HG03460 (cell line): Measurements from ENCODE around the gene EDEM3.
"Not testable (repeated sequence)": the region's sequence is repeated elsewhere in the genome, so short reads cannot be mapped to it uniquely, and the experiment has no call there.

Source experiments
- ATAC-seq: cut with Tn5 transposase; IDR thresholded peaks from one replicate; pipeline ENCODE4 v1.9.1; 2021; ENCODE audit not compliant: unreplicated experiment

EDEM3 gene

DNA sequence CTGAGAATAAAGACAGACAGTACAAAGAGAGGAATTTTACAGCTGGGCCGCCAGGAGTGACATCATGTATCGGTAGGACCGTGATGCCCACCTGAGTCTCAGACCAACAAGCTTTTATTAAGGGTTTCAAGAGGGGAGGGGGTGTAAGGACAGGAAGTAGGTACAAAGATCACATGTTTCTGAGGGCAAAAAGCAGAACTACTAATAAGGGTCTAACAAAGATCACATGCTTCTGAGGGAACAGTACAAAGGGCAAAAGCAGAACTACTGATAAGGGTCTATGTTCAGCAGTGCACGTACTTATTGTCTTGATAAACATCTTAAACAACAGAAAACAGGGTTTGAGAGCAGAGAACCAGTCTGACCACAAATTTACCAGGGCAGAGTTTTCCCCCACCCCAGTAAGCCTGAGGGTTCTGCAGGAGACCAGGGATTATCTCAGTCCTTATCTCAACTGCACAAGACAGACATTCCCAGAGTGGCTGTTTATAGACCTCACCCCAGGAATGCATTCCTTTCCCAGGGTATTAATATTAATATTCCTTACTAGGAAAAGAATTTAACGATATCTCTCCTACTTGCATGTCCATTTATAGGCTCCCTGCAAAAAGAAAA lies 73.9 kb downstream of the EDEM3 start:
- ATAC-seq, result not testable (repeated sequence)

DNA sequence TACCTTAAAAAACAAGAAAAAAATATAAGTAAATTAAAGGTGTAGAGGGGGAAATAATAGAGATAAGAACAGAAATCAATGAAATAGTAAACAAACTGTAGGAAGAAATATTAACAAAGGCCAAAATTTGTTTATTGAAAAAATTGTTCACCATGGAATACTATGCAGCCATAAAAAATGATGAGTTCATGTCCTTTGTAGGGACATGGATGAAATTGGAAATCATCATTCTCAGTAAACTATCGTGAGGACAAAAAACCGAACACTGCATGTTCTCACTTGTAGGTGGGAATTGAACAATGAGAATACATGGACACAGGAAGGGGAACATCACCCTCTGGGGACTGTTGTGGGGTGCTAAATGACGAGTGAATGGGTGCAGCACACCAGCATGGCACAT lies 75.2 kb downstream of the EDEM3 start:
- not testable (repeated sequence) for ATAC-seq

DNA sequence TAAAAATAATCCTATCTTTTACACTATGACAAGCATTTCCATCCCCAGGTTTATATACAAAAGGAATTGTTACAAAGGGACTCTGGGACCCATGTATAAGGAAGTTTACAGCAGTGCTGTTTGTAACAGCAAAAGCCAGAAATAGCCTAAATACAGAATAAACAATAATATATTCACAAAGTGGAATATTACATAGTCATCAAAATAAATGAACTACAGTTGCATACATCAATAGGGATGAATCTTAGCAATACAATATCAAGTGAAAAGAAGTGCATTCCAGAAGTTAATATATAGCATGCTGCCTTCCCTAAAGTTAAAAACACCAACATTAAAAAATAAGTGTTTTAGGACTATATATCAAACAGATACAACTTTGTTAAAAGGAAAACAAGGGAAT lies 77.3 kb downstream of the EDEM3 start:
- no peak for ATAC-seq

DNA sequence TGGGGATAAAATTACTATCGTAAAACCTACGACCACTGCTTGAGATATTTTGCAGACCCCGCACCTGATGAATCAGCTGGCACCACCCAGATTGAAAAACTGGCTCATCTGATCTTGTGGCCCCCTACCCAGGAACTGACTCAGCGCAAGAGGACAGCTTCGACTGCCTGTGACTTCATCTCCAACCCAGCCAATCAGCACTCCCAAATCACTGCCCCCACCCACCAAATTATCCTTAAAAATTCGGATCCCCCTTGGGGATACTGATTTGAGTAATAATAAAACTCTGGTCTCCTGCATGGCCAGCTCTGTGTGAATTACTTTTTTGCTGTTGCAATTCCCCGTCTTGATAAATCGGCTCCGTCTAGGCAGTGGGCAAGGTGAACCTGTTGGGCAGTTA lies 81.4 kb downstream of the EDEM3 start:
- no peak for ATAC-seq

- ATAC-seq, result no peak
Observed at GRCh38 chr1:184672013-184672726, 82.5 kb downstream of the EDEM3 start.

- no peak for ATAC-seq
Observed at GRCh38 chr1:184669391-184669790, 85.3 kb downstream of the EDEM3 start.

- no peak for ATAC-seq
Observed at GRCh38 chr1:184665360-184665759, 89.3 kb downstream of the EDEM3 start.

DNA sequence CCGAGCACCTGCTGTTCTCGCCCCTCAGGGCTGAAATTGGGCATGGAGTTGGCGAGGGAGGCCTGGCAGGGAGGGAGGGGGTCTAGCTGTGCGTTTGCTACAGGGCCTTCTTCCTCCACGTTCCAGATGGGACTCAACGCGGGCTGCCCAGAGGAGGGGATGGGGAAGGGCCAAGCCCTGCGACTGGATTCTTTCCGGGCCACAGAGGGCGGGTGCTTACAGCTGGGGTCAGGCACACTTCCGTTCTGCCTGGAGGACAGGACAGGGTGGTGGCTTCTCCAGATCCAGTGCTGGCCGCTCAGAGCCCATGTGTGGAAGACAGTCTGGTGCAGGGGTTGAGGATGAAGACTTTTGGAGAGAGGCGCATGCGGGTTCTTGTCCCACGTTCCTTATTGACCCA lies 90.0 kb downstream of the EDEM3 start:
- ATAC-seq, result no peak

DNA sequence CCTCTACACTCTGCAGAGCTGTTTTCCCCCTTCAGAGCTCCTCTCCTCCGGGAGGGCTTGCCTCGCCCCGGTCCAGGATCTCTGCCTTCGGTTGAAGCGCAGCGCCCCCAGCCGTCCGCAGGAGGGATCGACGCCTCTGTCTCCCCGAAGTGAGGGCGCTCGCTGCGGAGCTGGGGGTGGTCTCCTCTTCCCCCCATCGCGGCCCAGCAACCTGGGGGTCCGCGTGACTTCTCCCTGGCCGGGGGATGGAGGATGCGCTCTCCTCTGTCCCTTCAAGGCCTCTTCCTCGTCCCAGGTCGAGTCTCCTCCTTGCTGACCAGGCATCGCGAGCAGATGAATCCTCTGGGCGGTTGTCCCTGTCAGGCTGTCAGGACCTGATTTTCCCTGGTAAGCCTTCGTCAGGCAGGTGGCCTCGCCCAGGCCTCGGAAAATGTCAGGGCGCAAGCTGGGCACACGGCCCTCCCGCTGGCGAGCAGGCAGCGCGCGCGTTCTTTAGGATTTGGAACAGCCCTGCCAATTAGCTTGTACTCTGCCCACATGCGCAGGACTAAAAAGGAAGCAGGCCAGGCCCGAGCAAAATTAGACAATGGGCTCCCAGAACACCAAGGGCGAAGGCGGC lies 90.5 kb downstream of the EDEM3 start:
- ATAC-seq, result peak; percentile 60

GRCh38 chr1:184661801-184662200 lies 92.9 kb downstream of the EDEM3 start:
- ATAC-seq, result no peak

DNA sequence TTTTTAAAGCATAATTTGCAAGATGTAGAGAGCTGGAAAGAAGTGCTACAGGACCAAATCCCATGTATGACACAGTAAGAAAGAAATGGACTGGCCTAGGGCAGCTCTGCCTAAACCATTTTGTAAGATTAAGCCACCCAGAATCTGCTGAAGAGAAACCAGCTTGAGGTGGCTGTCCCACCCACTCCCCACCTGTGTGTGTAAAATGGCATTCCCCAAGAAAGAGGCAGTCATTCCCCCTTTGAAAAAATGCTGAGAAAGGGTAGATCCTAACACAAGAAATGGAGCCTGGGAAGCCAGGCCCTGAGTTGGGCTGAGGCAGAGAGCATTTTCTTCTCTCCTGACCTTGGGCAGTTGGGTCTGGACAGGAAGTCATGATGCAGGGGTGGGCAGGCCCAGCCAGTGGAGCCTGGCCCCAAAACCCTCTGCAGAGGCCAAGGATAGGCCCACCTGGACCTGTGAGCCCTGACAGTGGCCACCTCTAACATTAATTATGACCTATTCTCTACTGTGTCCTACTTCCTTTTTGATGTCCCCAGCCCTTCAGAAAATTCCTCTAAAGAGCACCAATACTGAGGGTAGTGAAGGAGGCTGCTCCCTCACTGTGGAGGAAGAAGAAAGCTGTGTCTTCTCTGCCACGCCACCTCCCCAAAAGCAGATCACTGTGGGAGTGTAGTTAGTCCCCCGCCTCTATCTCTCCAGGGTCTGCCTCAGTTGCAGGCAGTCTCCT lies 94.0 kb downstream of the EDEM3 start:
- ATAC-seq, result no peak

DNA sequence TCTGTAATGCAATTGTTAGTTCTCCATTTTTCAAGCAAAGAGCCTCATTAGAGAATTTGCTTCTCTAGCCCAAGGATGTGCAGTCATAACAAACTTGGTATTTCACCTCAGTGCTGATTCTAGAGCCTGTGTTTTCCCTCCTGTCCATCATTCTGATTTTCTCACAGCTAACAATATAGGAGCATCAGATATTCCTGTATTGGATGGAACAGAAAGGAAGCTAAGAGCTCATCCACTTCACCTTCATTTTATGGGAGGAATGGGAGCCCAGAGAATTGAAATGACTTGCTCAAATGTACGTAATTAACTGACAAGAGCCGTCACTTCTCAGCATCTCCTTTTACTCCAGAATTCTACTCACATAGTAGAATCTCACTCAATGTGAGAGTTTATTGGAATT lies 96.6 kb downstream of the EDEM3 start:
- ATAC-seq, result no peak

GRCh38 chr1:184656221-184656620 lies 98.4 kb downstream of the EDEM3 start:
- ATAC-seq, result no peak

DNA sequence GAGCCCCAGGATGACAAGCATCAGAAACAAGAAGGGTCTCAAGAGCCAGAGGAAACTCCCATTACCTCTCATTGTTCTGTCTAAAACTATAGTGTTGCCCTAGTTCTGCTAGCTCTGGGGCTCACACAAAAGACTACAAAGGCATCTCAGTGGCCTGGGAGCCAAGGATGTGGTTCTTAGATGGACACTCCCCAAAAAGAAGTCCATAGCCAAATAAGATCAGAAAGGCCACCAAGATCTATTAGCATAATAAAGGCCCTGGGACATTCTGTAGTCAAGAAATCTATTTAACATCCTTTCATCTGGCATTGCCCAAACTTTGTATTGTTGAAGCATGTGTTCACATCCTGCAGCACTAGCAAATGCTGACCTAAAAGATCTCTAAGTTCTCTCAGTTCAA lies 99.5 kb downstream of the EDEM3 start:
- no peak for ATAC-seq

- ATAC-seq, result no peak
Observed at GRCh38 chr1:184650177-184650866, 104.3 kb downstream of the EDEM3 start.

DNA sequence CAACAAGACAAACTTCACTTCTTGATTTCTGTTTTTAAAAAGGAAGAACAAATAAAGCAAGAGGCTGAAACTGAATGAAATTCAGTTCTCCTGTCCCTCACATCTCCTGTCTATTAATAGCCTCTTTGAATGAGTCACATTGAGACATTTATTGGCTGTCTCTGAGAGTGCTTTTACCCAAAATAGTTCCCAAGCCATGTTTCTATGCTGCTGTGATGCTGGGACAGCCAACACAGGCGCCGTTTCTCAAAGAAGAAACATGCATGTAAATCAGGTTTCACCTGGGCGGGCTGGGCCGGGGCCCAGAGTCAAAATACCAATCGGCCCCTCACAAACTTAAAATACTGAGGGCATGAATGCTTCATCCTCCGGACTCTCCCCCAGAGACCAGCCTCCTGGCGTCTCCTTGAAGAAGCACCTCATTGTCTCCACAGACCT lies 105.2 kb downstream of the EDEM3 start:
- ATAC-seq, result peak; percentile 74

DNA sequence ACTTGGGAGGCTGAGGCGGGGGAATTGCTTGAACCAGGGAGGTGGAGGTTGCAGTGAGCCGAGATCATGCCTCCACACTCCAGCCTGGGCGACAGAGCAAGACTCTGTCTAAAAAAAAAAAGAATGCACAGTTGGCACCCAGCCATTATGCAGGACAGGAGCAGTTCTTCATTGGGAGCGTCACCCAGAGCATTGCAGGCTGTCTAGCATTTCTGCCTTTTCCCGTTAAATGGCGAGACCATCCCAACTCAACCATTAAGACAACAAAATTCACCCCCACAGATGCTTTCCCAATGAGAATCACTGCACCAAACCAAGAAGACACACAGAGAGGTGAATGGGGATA lies 105.8 kb downstream of the EDEM3 start:
- no peak for ATAC-seq

GRCh38 chr1:184648160-184648855 lies 106.3 kb downstream of the EDEM3 start:
- ATAC-seq, result no peak

GRCh38 chr1:184647471-184647870 lies 107.2 kb downstream of the EDEM3 start:
- no peak for ATAC-seq

GRCh38 chr1:184646824-184647223 lies 107.8 kb downstream of the EDEM3 start:
- ATAC-seq, result no peak
